Lower leg skin (tissue), 3 donors: ENCODE measurements around the gene TRNT1.

ENCODE experiments used
- CTCF ChIP-seq, 3 donors: fragments of 450-650 bp; IDR thresholded peaks; one replicate each; pipeline ENCODE4 v1.5.1; 2016; ENCODE audit warnings: antibody characterized with exemption in 3 of 3, mild to moderate bottlenecking in 3 of 3, moderate library complexity in 2 of 3
- POLR2A ChIP-seq, 2 donors: fragments of 450-650 bp; IDR thresholded peaks; one replicate each; pipeline ENCODE4 v1.6.1; 2016 to 2017; ENCODE audit warnings: antibody characterized with exemption in 2 of 2, mild to moderate bottlenecking in 1 of 2, moderate library complexity in 1 of 2

- no peak for TF ChIP-seq CTCF (IDR thresholded peaks at IDR 0.05)
- no peak for TF ChIP-seq POLR2A (IDR thresholded peaks at IDR 0.05)
These were observed 65.0 kb downstream of the TRNT1 start for GRCh38 chr3:3191675-3192285.
